Mucosa of descending colon (tissue), 3 donors: Measurements from ENCODE around the gene THTPA. TPM values are rescaled to one million over a fixed set of nuclear protein-coding genes. Genes with fewer than 3 reads are reported as not detected.

ENCODE experiments used
- ATAC-seq: fragments of 200-7000 bp; cut with Tn5 transposase; one replicate; pipeline ENCODE4 v1.9.1; 2020; ENCODE audit warnings: mild to moderate bottlenecking, moderate library complexity
- DNase-seq, 3 donors: peaks; one replicate each; pipeline ENCODE4 v3.0.0-alpha.2; 2020
- H3K36me3 ChIP-seq: fragments of 200-600 bp; one replicate; pipeline ENCODE4 v1.8.0; 2021; ENCODE audit warnings: low read depth, mild to moderate bottlenecking
- H3K4me1 ChIP-seq: fragments of 200-600 bp; one replicate; pipeline ENCODE4 v1.8.0; 2021; ENCODE audit warnings: low read depth, mild to moderate bottlenecking
- H3K4me3 ChIP-seq: fragments of 200-600 bp; one replicate; pipeline ENCODE4 v1.8.0; 2021; ENCODE audit warnings: mild to moderate bottlenecking
- H3K9me3 ChIP-seq: fragments of 200-600 bp; one replicate; pipeline ENCODE4 v1.8.0; 2021; ENCODE audit warnings: mild to moderate bottlenecking
- CTCF ChIP-seq: fragments of 200-600 bp; IDR thresholded peaks from one replicate; pipeline ENCODE4 v1.8.0; 2022; ENCODE audit warnings: antibody characterized with exemption, mild to moderate bottlenecking
- intact Hi-C, 2 donors: fragments of 100-400 bp; cut with DNase I in 1 of 2; cut with micrococcal nuclease in 1 of 2; formaldehyde crosslinking; loops; one replicate each; pipeline versions ENCODE4 v1.11.0 to v1.11.1; 2022; cut with DNase I, micrococcal nuclease
- total RNA-seq, 3 donors: library from RNA; stranded (reverse); fragmentation: NEBNext Ultra II Directional in 2 of 3; extraction: Animal tissue kit (Norgen Biotek cat#: 25700) in 2 of 3; gene quantifications; one replicate each; pipeline versions ENCODE4 v1.2.1 to v1.2.4, GENCODE V29; 2021 to 2023
- donor health status: DM: no; HTN: no; CAD: no; lungs with moderate emphysema.
- donor health status: DM: no; HTN: no; CAD: no.
- donor health status: DM: no; HTN: yes; CAD: no.

The THTPA gene
- total RNA-seq, 3 donors from 2014 or later: 16.8 to 17.4 (median 17.4) TPM

DNA sequence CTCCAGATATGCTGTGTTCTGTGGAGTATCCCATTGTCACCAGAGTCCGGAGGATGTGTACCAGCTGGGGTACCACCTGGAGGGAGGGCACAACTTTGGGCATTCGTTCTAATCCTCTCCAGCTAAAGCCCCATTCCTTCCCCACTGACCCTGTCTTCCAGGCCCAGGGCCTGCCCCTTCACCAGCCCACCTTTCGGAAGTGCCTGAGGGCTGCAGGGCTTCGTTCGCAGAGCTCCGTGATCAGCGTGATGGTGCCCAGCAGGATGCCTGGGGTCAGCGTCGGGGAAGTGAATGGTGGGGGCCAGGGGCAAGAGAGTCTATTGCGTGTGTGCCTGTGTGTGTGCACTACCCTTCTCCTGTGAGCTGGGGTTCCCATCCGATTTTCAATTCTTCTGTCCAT lies 9.6 kb downstream of the THTPA start:
- TF ChIP-seq CTCF: no peak
- ATAC-seq: no peak
- DNase-seq: no peak
- intact Hi-C loops: no loop called here
- Histone ChIP-seq H3K4me3 (no peak overlapping the region), H3K36me3 (peaks cover 4% of the 10 kb centered on the region), H3K9me3 (no peaks in the 10 kb centered on the region), H3K4me1 (no peaks in the 10 kb centered on the region)

DNA sequence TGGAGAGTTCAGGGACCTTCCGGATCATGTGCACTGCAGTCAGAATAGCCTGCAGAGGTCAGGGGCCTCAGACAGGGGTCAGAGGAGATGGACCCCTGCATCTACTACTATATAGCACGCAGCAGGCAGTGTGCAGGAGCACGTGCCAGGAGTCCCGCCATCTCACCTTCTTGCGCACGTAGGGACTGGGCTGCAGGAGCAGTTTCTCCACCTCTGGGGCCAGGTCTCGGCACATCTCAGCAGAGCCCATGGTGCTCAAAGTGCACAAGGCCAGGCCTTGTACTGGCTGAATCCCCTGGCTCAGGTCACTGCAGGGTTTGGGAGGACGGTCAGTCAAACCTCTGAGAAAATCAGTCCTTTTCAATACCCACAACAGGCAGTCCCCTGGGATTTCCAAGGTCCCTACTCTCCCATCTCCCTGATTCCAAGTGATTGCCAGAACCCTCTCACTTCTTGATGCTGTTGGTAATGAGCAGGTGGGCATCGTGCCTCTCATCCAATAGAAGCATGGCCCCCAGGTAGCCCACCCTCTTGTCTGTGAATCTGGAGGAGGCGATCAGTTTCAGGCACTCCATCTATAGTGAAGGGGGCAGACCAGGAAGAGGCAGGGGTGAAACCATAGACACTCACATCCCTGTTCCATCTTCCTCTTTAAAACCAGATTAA lies 10.2 kb downstream of the THTPA start:
- Histone ChIP-seq H3K9me3 (no peaks in the 10 kb centered on the region), H3K36me3 (no peaks in the 10 kb centered on the region), H3K4me3 (no peak overlapping the region), H3K4me1 (no peaks in the 10 kb centered on the region)
- DNase-seq: no peak
- no peak for TF ChIP-seq CTCF
- intact Hi-C loops: no loop called here
- no peak for ATAC-seq

DNA sequence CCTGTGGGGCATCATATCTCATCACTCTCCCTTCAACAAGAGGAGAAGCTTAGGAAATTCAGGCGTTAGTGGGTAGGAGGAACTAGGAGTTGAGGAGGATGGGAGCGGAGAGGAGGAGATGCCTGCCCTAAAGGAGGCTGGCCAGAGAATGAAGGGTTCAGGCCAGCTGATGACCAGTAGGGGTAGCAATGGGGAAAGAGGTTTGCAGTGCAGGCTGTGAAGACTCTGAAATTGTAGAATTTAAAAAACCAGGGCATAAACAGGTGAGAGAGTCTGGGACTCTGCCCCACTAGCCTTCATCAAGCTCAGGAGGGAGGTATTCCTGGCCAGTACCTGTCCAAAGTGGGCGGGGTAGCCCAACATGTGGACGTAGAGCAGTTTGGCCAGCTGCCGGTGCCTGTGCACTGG lies 10.7 kb downstream of the THTPA start:
- no peak for TF ChIP-seq CTCF
- Histone ChIP-seq H3K4me3 (peak overlapping the region; percentile 39), H3K4me1 (no peaks in the 10 kb centered on the region), H3K36me3 (no peaks in the 10 kb centered on the region), H3K9me3 (no peaks in the 10 kb centered on the region)
- no peak for DNase-seq
- ATAC-seq: peak; percentile 36
- intact Hi-C loops: no loop called here

DNA sequence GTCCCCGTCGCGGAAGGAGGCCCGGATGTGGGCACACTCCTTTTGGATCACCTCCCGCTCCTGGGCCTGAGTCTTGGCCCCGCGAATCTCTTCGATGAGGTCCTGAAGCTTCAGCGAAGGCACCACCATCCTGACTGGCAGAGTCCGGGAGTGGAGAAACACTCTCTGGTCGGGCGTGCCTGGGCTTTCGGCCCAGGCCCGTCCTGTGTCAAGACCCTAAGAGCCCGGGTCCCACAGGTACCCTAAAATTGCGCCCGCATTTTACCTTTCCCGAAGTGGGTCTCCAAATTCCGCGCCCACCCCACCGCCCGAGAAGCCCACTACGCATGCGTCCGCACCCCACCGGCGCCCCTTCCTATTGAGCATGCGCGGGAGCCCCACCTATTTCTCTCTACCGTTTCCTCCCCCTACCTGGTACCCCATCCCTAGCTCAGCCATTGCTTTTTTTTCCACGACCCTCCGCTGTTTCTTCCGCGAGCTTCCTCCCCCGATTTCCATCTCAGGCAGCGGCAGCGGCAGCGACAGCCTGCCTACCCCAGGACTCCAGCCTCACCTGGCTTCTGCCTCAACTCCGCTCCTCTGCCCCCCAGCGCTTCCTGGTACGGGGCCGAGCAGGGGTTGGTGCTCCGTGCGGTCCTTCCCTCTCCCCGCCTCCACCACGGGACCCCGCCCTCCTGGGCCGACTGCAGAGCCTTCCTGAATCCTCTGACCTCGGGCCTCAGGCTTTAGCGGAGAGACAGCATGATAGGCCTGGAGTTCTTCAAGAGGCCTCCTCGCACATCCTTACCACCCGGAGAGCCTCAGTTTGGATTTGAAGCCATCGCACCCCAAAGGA lies 11.3 kb downstream of the THTPA start, which contains the start of gene AP1G2:
Gene AP1G2, minus strand, starts transcription at position 606 of the 835 bp plus-strand sequence. Its CDS starts 477 bp downstream, at position 129.
- Histone ChIP-seq H3K9me3 (no peaks in the 10 kb centered on the region), H3K4me1 (no peaks in the 10 kb centered on the region), H3K36me3 (no peaks in the 10 kb centered on the region), H3K4me3 (peak within 1 kb of the TSS; percentile 39)
- intact Hi-C loops: no loop called here
- peak; percentile 96 for ATAC-seq
- TF ChIP-seq CTCF: no peak
- DNase-seq: peak; percentile 95 to 97 (median 96)

DNA sequence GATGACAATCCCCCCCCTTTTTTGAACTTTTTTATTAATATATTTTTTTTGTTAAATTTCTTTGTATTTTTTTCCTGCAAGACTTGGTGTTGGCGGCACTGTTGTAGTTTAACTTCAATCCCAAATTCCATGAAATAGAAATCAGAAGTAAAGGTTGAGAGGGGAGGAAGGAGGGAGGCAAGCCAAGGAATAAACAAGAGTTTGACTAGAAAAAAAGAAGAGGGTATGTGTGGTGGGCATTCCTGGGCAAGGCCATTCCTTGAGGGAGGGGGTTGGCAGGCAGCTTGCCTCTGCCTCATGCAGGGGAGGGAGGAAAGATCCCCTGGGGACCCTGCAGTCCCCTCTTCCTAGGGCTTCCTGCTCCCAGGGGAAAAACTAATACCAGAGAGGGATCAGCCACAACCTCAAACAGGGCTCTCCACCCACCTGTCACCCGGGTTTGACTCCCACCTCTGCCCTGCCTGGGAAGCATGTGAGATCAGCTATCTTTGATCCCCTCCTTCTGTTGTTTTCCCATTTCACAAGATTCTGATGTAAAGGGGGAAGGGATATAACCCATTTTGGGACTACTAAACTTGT lies 12.0 kb downstream of the THTPA start:
- H3K36me3 ChIP-seq: no peaks in the 10 kb centered on the region
- H3K4me3 ChIP-seq: no peak overlapping the region
- ATAC-seq: no peak
- no peak for DNase-seq
- no peaks in the 10 kb centered on the region for H3K4me1 ChIP-seq
- no peak for TF ChIP-seq CTCF
- intact Hi-C loops: no loop called here
- H3K9me3 ChIP-seq: no peaks in the 10 kb centered on the region
